Keratinocyte (primary cell): Measurements from ENCODE around the gene HRCT1. TPM values are rescaled to one million over a fixed set of nuclear protein-coding genes. Genes with fewer than 3 reads are reported as not detected.

ENCODE experiments used
- DNase-seq: peaks from one replicate; pipeline ENCODE4 v3.0.0-alpha.2; 2011; ENCODE audit warnings: low read depth, missing footprints, low spot score
- FAIRE-seq: peaks from 2 replicates; lab custom pipeline; 2011; peaks lifted over from hg19 to GRCh38; lab: Jason Lieb, UNC
- H2AFZ ChIP-seq: 2 replicates; pipeline ENCODE4 v1.6.0; 2012; ENCODE audit warnings: low read length, control low read depth, inconsistent platforms; ENCODE audit not compliant: control insufficient read depth
- H3K27ac ChIP-seq: 2 replicates; pipeline ENCODE4 v1.5.1; 2011; ENCODE audit warnings: low read length; ENCODE audit not compliant: control insufficient read depth, insufficient read depth
- H3K27me3 ChIP-seq: 3 replicates; pipeline ENCODE4 v1.6.0; 2011; ENCODE audit warnings: low read length; ENCODE audit not compliant: control insufficient read depth, insufficient read depth; ENCODE audit errors: extremely low read depth
- H3K36me3 ChIP-seq, 2 experiments: 2 replicates in 1 of 2; 3 replicates in 1 of 2; pipeline ENCODE4 v1.5.1; 2011; ENCODE audit warnings: low read length in 2 of 2, mild to moderate bottlenecking in 1 of 2; ENCODE audit not compliant: control insufficient read depth in 2 of 2, insufficient read depth in 2 of 2; ENCODE audit errors: extremely low read depth in 1 of 2
- H3K4me1 ChIP-seq: 3 replicates; pipeline ENCODE4 v1.5.1; 2011; ENCODE audit warnings: low read length; ENCODE audit not compliant: control insufficient read depth, insufficient read depth; ENCODE audit errors: extremely low read depth
- H3K4me2 ChIP-seq: 3 replicates; pipeline ENCODE4 v1.6.0; 2011; ENCODE audit warnings: low read depth, low read length; ENCODE audit not compliant: control insufficient read depth, insufficient read depth; ENCODE audit errors: extremely low read depth
- H3K4me3 ChIP-seq, 3 experiments: fragments of 200-600 bp in 1 of 3; sonication (generic) in 1 of 3; 2 replicates in 2 of 3; 3 replicates in 1 of 3; pipeline ENCODE4 v1.5.1; 2011 to 2016; ENCODE audit warnings: low read length in 3 of 3, mild to moderate bottlenecking in 3 of 3, control low read depth in 2 of 3, inconsistent platforms in 1 of 3, low read depth in 1 of 3, mixed read lengths in 1 of 3, mixed run types in 1 of 3, moderate library complexity in 1 of 3; ENCODE audit not compliant: control insufficient read depth in 2 of 3, insufficient read depth in 2 of 3; ENCODE audit errors: extremely low read depth in 1 of 3
- H3K79me2 ChIP-seq: 2 replicates; pipeline ENCODE4 v1.6.0; 2012; ENCODE audit warnings: low read length; ENCODE audit not compliant: control insufficient read depth, insufficient read depth
- H3K9ac ChIP-seq: 3 replicates; pipeline ENCODE4 v1.6.0; 2011; ENCODE audit warnings: low read length; ENCODE audit not compliant: control insufficient read depth, insufficient read depth; ENCODE audit errors: extremely low read depth
- H3K9me1 ChIP-seq: 3 replicates; pipeline ENCODE4 v1.6.0; 2011; ENCODE audit warnings: low read length; ENCODE audit not compliant: control insufficient read depth, insufficient read depth; ENCODE audit errors: extremely low read depth
- H3K9me3 ChIP-seq: 2 replicates; pipeline ENCODE4 v1.5.1; 2012; ENCODE audit warnings: low read depth, low read length; ENCODE audit not compliant: control insufficient read depth
- H4K20me1 ChIP-seq: 3 replicates; pipeline ENCODE4 v1.6.0; 2011; ENCODE audit warnings: low read length; ENCODE audit not compliant: control insufficient read depth, insufficient read depth; ENCODE audit errors: extremely low read depth
- EZH2 ChIP-seq: IDR thresholded peaks from one replicate; pipeline ENCODE4 v1.6.1; 2012; ENCODE audit warnings: inconsistent platforms, mild to moderate bottlenecking, low read length, moderate library complexity
- dilution Hi-C: fragments of 300-500 bp; cut with MboI; formaldehyde crosslinking; loops from one replicate; pipeline ENCODE4 v1.7.0; 2020; ENCODE audit warnings: low sequenced_read_pairs; ENCODE audit not compliant: extremely low pct_ligation_motif_present
- polyA plus RNA-seq, 5 experiments: library from polyadenylated mRNA; depleted of rRNA in 3 of 5; stranded (reverse) in 3 of 5; stranded (forward) in 1 of 5; unstranded in 1 of 5; fragments of >200 nt; gene quantifications; 1 replicate in 1 of 5; 2 replicates in 3 of 5; 3 replicates in 1 of 5; pipeline versions ENCODE4 v1.2.1 to v1.2.3, GENCODE V29; 2011 to 2012; ENCODE audit warnings: missing spikeins in 2 of 5, low read depth in 1 of 5, low replicate concordance in 1 of 5
- TF ChIP-seq, protein P1 (sequence below), 3 experiments: IDR thresholded peaks in 1 of 3; conservative IDR thresholded peaks in 1 of 3; optimal IDR thresholded peaks in 1 of 3; 2 replicates in 2 of 3; 3 replicates in 1 of 3; pipeline versions ENCODE3 to v1.5.1; 2011; ENCODE audit warnings: low read length in 3 of 3, mild to moderate bottlenecking in 3 of 3, moderate library complexity in 2 of 3, control low read depth in 1 of 3, inconsistent platforms in 1 of 3; ENCODE audit not compliant: insufficient read depth in 2 of 3; ENCODE audit errors: extremely low read depth in 1 of 3

The HRCT1 gene
- polyA plus RNA-seq, 1 donor (not counting 4 experiments of a cell fraction or from before 2014, with no cell fraction given) = not detected

DNA sequence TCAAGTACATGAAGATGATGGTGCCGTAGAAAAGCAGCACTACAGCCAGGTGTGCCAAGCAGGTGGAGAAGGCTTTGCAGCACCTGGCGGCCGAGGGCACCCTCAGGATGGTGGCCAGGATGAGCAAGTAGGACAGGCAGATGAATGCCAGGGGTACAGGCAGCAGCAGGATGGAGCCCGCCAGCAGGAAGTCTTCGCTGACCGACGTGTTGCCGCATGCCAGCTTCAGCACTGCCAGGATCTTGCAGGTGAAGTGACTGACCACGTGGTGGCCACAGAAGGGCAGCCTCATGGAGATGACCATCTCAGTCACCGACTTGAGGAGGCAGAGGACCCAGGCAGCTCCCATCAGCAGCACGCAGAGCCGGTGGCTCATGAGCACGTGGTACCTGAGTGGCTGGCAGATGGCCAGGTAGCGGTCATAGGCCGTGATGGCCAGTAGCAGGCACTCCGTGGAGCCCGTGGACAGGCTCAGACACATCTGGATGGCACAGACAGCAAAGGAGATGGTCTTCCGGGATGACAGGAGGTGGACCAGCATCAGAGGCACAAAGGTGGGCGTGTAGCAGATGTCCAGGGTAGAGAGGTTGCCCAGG is 36.3 kb upstream of the HRCT1 start:
- Histone ChIP-seq H3K4me1 (peaks cover 6% of the 10 kb centered on the region), H2AFZ (no peak overlapping the region), H3K27me3 (no peaks in the 10 kb centered on the region), H3K79me2 (no peaks in the 10 kb centered on the region), H3K4me3 (no peak overlapping the region), H3K9me3 (no peaks in the 10 kb centered on the region), H3K9ac (no peak overlapping the region), H3K36me3 (no peaks in the 10 kb centered on the region), H3K27ac (no peak overlapping the region), H4K20me1 (no peaks in the 10 kb centered on the region), H3K4me2 (no peak overlapping the region), H3K9me1 (no peaks in the 10 kb centered on the region)
- FAIRE-seq = no peak
- dilution Hi-C loops = no loop called here
- no peak for TF ChIP-seq EZH2
- TF ChIP-seq, protein P1, sequence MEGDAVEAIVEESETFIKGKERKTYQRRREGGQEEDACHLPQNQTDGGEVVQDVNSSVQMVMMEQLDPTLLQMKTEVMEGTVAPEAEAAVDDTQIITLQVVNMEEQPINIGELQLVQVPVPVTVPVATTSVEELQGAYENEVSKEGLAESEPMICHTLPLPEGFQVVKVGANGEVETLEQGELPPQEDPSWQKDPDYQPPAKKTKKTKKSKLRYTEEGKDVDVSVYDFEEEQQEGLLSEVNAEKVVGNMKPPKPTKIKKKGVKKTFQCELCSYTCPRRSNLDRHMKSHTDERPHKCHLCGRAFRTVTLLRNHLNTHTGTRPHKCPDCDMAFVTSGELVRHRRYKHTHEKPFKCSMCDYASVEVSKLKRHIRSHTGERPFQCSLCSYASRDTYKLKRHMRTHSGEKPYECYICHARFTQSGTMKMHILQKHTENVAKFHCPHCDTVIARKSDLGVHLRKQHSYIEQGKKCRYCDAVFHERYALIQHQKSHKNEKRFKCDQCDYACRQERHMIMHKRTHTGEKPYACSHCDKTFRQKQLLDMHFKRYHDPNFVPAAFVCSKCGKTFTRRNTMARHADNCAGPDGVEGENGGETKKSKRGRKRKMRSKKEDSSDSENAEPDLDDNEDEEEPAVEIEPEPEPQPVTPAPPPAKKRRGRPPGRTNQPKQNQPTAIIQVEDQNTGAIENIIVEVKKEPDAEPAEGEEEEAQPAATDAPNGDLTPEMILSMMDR (optimal IDR thresholded peaks at IDR 0.05 in 1 of 3, IDR thresholded peaks at IDR 0.05 in 1 of 3, conservative IDR thresholded peaks at IDR 0.05 in 1 of 3; ENCODE audit: extremely low read depth in 1 of 3, insufficient read depth in 2 of 3, low read length in 3 of 3) = no peak
- no peak for DNase-seq

DNA sequence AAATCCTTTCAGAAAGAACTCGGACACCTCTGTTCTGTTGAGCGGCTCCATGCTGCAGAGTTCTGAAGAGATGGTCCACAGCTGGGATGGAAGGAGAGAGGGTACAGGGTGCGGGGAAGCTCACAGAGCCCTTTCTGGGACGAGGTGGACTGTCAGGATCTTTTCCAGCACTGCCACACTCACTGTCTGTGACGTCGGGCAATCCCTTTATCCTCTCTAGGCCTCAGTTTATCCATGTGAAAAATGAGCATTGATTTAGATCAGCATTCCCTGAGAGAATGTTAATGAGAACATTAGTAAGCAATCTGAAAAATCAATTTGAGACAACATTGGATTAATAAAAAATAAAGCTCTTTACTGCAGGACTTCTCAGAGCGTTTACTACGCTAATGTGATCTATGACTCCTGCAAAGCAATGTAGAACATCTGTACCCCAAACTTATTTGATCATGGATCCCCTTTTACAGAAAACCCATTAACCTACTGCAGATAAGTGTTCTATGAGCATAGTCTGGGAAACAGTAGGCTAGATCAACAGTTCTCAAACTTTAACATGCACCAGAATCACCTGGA is 35.6 kb upstream of the HRCT1 start, which contains the start of gene OR13J1:
TSS of gene OR13J1 (minus strand) at position 51 of the 573 bp plus-strand sequence. CDS start at position 51, 0 bp downstream.
- no peak within 1 kb of the TSS for H3K27ac ChIP-seq

More for the DNA sequence above, 35.6 kb upstream of the HRCT1 start, which contains the start of gene OR13J1:
- no peaks in the 10 kb centered on the region for H3K36me3 ChIP-seq
- H3K4me3 ChIP-seq = no peak within 1 kb of the TSS
- H3K9me3 ChIP-seq = no peaks in the 10 kb centered on the region
- peaks cover 6% of the 10 kb centered on the region for H3K4me1 ChIP-seq
- no peak within 1 kb of the TSS for H3K4me2 ChIP-seq
- no peak within 1 kb of the TSS for H3K9ac ChIP-seq
- H4K20me1 ChIP-seq = no peaks in the 10 kb centered on the region
- H3K9me1 ChIP-seq = no peaks in the 10 kb centered on the region
- dilution Hi-C loops = no loop called here
- no peaks in the 10 kb centered on the region for H3K27me3 ChIP-seq
- no peak for DNase-seq
- FAIRE-seq = no peak
- no peaks in the 10 kb centered on the region for H3K79me2 ChIP-seq
- TF ChIP-seq EZH2 = no peak
- TF ChIP-seq, protein P1 (optimal IDR thresholded peaks at IDR 0.05 in 1 of 3, IDR thresholded peaks at IDR 0.05 in 1 of 3, conservative IDR thresholded peaks at IDR 0.05 in 1 of 3; ENCODE audit: extremely low read depth in 1 of 3, insufficient read depth in 2 of 3, low read length in 3 of 3) = no peak
- no peak within 1 kb of the TSS for H2AFZ ChIP-seq
